ENCODE data around the gene SYTL3. TPM values are rescaled to one million over a fixed set of nuclear protein-coding genes. Genes with fewer than 3 reads are reported as not detected.

SYTL3 gene
- total RNA-seq, 1 experiment from 2014 or later, result 1.8 TPM

GRCh38 chr6:158772172-158772571 lies 122.3 kb downstream of the SYTL3 start:
- H2AFZ ChIP-seq (ENCODE audit: low read length), result no peak overlapping the region
- intact Hi-C loops (cut with micrococcal nuclease), result no loop called here
- H3K9me3 ChIP-seq (ENCODE audit: low read length), result no peaks in the 10 kb centered on the region
- ChIA-PET POLR2A (ENCODE audit: unreplicated experiment) (no interaction called here), CTCF (no interaction called here)
- H3K79me2 ChIP-seq (ENCODE audit: low read length), result peaks cover 17% of the 10 kb centered on the region
- BruUV-seq (replicated peaks), result no TSS peak
- H3K4me2 ChIP-seq (ENCODE audit: low read length), result no peak overlapping the region
- H3K27me3 ChIP-seq (ENCODE audit: low read length), result no peaks in the 10 kb centered on the region
- ATAC-seq (no peak), DNase-seq (no peak)
- peaks cover 4% of the 10 kb centered on the region for H3F3A ChIP-seq (ENCODE audit: low read length, unreplicated experiment)
- H3K9ac ChIP-seq (ENCODE audit: low read length), result no peak overlapping the region
- no peak overlapping the region for H3K4me3 ChIP-seq (ENCODE audit: low read length)
- H3K27ac ChIP-seq (ENCODE audit: low read length), result no peak overlapping the region
- H3K9me2 ChIP-seq (replicated peaks; ENCODE audit: low read length), result no peaks in the 10 kb centered on the region
- no peak for TF ChIP-seq EZH2 (IDR thresholded peaks at IDR 0.05; ENCODE audit: low read length, unreplicated experiment)
- no peak for TF ChIP-seq CTCF (conservative IDR thresholded peaks at IDR 0.05; ENCODE audit: low read depth, low read length)
- TF ChIP-seq EZH2phosphoT487 (IDR thresholded peaks at IDR 0.05; ENCODE audit: borderline replicate concordance, low read length), result no peak
- H4K20me1 ChIP-seq (ENCODE audit: low read length), result peaks cover 16% of the 10 kb centered on the region; the same call in 1 of the 2 replicates
- H3K36me3 ChIP-seq (ENCODE audit: low read depth, low read length), result peaks cover 92% of the 10 kb centered on the region
- H3K4me1 ChIP-seq (ENCODE audit: insufficient read depth, low read length), result no peaks in the 10 kb centered on the region

GRCh38 chr6:158772851-158773371 lies 123.1 kb downstream of the SYTL3 start:
- no peaks in the 10 kb centered on the region for H3K9me2 ChIP-seq (replicated peaks; ENCODE audit: low read length)
- POLR2A ChIA-PET (ENCODE audit: unreplicated experiment), result no interaction called here
- no peaks in the 10 kb centered on the region for H3K4me1 ChIP-seq (ENCODE audit: insufficient read depth, low read length)
- no peak overlapping the region for H3K9ac ChIP-seq (ENCODE audit: low read length)
- intact Hi-C loops (cut with micrococcal nuclease), result no loop called here
- ATAC-seq (no peak; the same call in 1 of the 2 replicates), DNase-seq (no peak)
- H4K20me1 ChIP-seq (ENCODE audit: low read length), result peaks cover 23% of the 10 kb centered on the region; the same call in 1 of the 2 replicates
- H3K27me3 ChIP-seq (ENCODE audit: low read length), result no peaks in the 10 kb centered on the region
- no peak overlapping the region for H3K27ac ChIP-seq (ENCODE audit: low read length)
- peaks cover 4% of the 10 kb centered on the region for H3F3A ChIP-seq (ENCODE audit: low read length, unreplicated experiment)
- no peak overlapping the region for H2AFZ ChIP-seq (ENCODE audit: low read length)
- no peak overlapping the region for H3K4me3 ChIP-seq (ENCODE audit: low read length)
- H3K79me2 ChIP-seq (ENCODE audit: low read length), result peaks cover 25% of the 10 kb centered on the region
- H3K36me3 ChIP-seq (ENCODE audit: low read depth, low read length), result peaks cover 93% of the 10 kb centered on the region
- CTCF ChIA-PET, result no interaction called here
- no TSS peak for BruUV-seq (replicated peaks)
- TF ChIP-seq EZH2phosphoT487 (IDR thresholded peaks at IDR 0.05; ENCODE audit: borderline replicate concordance, low read length), result no peak
- no peak for TF ChIP-seq EZH2 (IDR thresholded peaks at IDR 0.05; ENCODE audit: low read length, unreplicated experiment)
- no peak for TF ChIP-seq CTCF (conservative IDR thresholded peaks at IDR 0.05; ENCODE audit: low read depth, low read length)
- H3K4me2 ChIP-seq (ENCODE audit: low read length), result no peak overlapping the region
- H3K9me3 ChIP-seq (ENCODE audit: low read length), result no peaks in the 10 kb centered on the region

- no peak overlapping the region for H2AFZ ChIP-seq (ENCODE audit: low read length)
- intact Hi-C loops (cut with micrococcal nuclease), result no loop called here
- H3K27me3 ChIP-seq (ENCODE audit: low read length), result no peaks in the 10 kb centered on the region
- DNase-seq (no peak), ATAC-seq (no peak)
- CTCF ChIA-PET, result no interaction called here
- H3K9me3 ChIP-seq (ENCODE audit: low read length), result no peaks in the 10 kb centered on the region
- no peaks in the 10 kb centered on the region for H3K4me1 ChIP-seq (ENCODE audit: insufficient read depth, low read length)
- BruUV-seq (replicated peaks), result no TSS peak
- peaks cover 34% of the 10 kb centered on the region for H3K79me2 ChIP-seq (ENCODE audit: low read length)
- H3K27ac ChIP-seq (ENCODE audit: low read length), result no peak overlapping the region
- H3F3A ChIP-seq (ENCODE audit: low read length, unreplicated experiment), result peaks cover 4% of the 10 kb centered on the region
- no peak overlapping the region for H3K4me3 ChIP-seq (ENCODE audit: low read length)
- H3K4me2 ChIP-seq (ENCODE audit: low read length), result no peak overlapping the region
- no peak for TF ChIP-seq CTCF (conservative IDR thresholded peaks at IDR 0.05; ENCODE audit: low read depth, low read length)
- TF ChIP-seq EZH2phosphoT487 (IDR thresholded peaks at IDR 0.05; ENCODE audit: borderline replicate concordance, low read length), result no peak
- no peaks in the 10 kb centered on the region for H3K9me2 ChIP-seq (replicated peaks; ENCODE audit: low read length)
- peaks cover 32% of the 10 kb centered on the region for H4K20me1 ChIP-seq (ENCODE audit: low read length)
- peaks cover 94% of the 10 kb centered on the region for H3K36me3 ChIP-seq (ENCODE audit: low read depth, low read length)
- POLR2A ChIA-PET (ENCODE audit: unreplicated experiment), result no interaction called here
- no peak overlapping the region for H3K9ac ChIP-seq (ENCODE audit: low read length)
Measured at GRCh38 chr6:158773581-158774449, 124.0 kb downstream of the SYTL3 start.

Data from PC-3 (cell line).